HuH-7.5 (cell line): ENCODE measurements around the gene OR51B6.
"Not testable (repeated sequence)": the region's sequence is repeated elsewhere in the genome, so short reads cannot be mapped to it uniquely, and the experiment has no call there.

Source experiments
- DNase-seq: peaks from one replicate; pipeline ENCODE4 v3.0.0; 2011; ENCODE audit warnings: low spot score

The OR51B6 gene

DNA sequence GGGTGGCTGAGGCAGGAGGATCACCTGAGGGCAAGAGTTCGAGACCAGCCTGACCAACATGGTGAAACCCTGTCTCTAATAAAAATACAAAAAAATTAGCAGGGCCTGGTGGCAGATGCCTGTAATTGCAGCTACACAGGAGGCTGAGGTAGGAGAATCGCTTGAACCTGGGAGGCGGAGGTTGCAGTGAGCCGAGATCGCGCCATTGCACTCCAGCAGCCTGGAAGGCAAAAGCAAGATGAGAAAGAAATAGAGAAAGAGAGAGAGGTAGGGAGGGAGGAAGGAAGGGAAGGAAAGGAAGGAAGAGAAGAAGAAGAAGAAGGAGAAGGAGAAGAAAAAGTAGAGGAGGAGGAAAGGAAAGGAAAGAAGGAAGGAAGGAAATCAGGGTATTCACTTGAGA is 15.1 kb downstream of the OR51B6 start:
- not testable (repeated sequence) for DNase-seq

DNA sequence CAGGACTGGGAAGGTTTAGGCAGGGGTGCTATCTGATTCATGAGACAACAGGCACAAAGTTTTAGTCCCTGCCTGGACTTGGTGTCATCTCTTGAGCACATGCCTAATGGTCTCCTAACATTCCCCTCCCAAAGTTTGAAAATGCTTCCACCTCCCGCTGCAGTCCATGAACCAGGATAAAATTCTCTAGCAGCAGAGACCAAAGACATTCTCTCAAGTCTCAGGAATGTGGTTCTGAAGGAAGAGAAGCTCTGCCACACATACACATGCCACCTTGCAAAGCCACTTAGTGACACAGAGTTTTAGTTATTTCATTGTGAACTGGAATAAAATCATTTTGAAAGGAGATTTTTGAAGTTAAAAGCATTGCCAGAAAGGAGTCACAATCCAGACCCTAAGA is 15.5 kb downstream of the OR51B6 start:
- DNase-seq: no peak

DNA sequence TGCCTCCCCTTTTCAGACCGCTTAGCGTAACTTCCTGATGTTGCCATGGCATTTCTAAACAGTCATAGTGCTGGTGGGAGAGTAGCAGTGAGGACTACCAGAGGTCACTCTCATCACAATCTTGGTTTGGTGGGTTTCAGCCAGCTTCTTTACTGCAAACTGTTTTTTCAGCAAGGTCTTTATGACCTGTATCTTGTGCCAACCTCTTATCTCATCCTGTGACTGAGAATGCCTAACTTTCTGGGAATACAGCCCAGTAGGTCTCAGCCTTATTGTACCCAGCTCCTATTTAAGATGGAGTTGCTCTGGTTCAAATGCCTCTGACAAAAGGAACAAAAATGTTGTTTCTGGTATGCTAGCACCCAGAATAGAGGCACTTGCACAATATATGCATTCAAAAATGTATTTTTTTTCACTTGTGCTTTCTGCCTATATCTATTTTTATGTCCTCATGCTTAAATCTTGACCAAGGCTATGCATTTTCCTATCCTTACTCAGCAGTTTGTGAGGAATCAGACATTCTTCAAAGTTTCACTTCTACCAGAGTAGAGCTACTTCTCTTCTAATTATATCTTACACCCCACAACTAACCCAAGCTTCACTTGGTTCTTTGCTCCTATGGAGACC is 16.3 kb downstream of the OR51B6 start:
- no peak for DNase-seq

DNA sequence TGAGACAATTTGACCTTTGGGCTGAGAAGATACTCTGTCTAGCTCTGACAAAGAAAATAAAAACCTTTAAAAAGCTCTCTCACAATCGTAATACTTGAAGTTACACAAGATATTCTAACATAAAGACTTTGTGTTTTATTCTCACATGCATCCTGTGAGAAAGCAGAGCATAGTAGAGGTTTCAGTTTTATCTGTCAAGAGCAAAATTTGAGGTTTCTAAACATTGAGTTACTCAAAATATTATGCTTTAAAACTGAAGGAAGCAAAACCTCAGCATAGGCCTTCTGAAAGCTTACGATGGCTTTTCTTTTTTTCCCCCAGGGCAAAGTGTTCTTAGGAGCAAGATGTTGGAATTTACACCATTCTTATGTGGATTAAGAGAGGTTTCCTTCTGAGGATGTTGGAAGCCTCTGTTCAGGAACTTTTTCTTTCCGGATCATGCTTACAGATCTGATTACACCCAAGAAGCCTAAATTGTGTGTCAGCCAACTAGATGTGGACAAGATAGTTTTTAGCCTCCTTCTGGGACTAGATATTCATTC is 17.3 kb downstream of the OR51B6 start:
- no peak for DNase-seq

DNA sequence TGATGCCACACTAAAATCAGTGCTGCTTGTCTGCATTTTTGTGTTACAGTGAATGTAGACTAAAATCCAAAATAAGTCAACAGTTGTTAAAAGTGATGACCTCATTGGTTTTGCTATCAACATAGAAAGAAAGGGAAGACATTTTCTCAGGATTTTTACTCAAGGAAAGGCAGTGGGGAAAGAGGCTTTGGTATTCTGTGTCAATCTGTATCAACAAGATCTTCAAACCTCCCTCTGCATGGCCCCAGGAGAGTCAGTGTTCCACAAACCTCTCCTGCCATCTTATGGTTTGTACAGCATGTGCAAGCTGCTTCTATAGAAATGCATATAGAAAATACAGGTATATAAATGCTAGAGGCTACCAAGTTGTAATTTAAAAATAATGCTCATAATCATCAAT is 18.5 kb downstream of the OR51B6 start:
- DNase-seq: no peak

DNA sequence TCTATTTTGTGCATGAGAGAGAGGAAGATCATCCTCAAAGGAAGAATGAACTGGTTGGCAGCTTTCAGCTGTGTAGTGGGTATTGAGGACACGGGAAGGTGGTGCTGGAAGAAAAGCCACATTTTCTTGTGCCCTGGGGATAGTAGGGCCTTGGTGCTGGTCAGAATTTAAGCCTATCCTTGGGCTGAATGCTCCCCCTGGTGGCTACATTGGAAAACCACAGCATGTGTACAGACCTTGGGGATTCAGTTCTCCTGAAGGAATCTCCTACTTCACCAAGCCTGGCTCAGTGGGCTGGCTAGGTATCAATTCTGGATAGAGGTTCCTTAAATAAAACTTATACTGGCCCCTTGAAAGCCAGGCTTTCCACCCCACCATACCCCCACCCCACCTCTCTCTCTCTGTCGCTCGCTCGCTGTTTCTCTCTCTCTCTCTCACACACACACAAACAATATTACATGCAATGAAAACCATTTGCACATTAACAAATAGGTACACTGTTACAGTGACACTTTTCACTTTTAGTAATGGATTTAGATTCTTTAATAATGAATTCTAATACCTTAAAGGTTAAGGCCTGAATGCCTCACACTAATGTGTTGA is 29.5 kb downstream of the OR51B6 start:
- DNase-seq: peak; percentile 14

DNA sequence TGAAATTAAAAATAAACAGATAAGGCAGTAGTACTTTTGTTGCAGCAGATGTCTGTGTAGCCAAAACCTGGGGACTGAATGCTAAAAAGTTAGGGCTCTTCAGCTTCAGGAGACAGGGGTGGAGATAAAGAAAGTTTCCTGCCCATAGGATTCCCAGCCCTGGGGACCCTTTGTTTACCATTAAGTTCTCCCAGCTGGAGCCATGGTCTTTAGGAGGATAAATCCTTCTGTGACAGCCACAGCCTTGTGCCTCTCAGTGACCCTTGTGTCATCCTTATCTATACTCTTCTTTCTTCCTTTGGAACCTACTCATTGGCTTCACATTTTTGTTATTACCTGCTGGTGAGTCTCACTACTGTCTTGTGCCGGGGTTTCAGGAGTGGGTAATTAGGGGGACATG is 32.3 kb downstream of the OR51B6 start, which contains the start of gene OR51M1:
Gene OR51M1, plus strand, starts transcription at position 237 of the 400 bp plus-strand sequence. CDS start 5,587 bp downstream, outside the sequence.
- DNase-seq: no peak

DNA sequence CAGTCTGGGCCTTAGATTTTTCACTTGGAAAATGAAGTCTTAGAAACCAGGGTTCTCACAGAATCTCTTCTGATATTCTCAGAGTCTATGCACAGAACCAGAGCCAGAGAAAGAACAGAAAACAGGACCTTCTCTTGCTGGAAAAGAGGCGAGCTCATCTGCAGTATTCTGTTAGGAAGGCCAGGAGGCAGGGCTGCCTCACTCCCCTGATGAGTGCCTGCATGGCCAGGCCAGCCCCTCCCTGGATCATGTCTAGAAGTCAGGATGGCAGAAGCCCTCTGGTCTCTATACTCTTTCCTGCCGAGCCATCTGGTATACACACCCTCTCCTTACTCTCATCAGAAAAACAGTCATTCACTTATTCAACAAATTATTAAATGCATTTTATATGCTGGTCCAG is 33.0 kb downstream of the OR51B6 start:
- no peak for DNase-seq

DNA sequence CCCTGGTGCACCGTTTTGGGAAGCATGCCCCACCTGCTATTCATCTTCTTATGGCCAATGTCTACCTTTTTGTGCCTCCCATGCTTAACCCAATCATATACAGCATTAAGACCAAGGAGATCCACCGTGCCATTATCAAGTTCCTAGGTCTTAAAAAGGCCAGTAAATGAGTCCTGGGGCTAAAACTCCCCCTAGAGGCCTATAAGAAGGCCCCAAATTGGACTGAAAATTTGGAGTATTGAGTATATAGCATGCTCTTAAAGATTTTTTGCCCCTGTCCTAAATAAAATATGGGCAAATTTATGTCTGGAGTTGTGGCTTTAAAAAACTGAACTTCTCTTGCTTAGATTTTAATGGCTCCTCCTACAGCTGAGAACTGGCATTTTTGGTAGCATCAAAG is 38.9 kb downstream of the OR51B6 start:
- no peak for DNase-seq

DNA sequence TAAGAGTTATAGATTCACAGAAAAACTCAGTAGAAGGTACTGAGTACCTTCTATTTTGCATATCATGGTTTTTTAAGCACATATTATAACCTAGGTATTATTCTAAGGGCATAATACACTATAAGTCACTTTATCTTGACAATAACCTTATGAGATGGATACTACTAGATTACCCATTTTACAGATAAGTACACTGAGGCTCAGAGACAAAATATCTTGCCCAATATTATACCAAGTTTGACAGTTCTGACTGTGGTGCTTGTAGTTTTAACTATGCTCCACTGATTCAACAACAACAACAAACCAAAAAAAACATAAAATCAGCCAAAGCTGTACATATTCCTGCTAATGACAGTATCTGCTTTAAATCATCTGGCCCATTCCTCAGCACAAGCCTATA is 42.8 kb downstream of the OR51B6 start:
- DNase-seq: no peak

DNA sequence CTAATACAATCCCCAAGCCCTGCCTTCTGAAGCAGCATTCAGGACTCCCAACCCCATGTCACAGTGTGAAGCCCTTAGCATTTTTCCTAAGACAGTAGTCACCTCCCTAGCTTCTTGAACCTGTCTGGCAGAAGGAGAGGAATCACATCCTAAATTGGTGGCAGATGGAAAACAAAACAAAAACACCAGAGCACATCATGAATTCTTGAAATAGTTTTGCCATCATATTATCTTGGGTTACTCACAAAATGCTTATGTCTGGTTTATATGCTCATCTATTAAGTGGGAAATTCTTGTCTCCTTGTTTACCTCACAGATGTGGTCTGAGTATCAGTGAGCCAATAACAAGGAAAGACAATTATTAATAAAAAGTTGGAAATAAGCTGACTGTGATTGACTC is 47.6 kb downstream of the OR51B6 start:
- no peak for DNase-seq
